Effector memory CD8-positive, alpha-beta T cell (primary cell): ENCODE data around the gene TTLL3.
A peak's percentile ranks its signal among the peaks of the same experiment; 100 is the strongest.

Experiments
- ATAC-seq: fragments of 150-1000 bp; cut with Tn5 transposase; replicated peaks from 2 replicates; pipeline ENCODE4 v1.10.0; 2021; ENCODE audit warnings: mild to moderate bottlenecking, moderate library complexity
- DNase-seq, 3 experiments: peaks; one replicate each; pipeline ENCODE4 v3.0.0; 2021
- H3K27ac Mint-ChIP-seq, 2 donors: one replicate each; pipeline ENCODE4 v1.8.0; 2022; ENCODE audit warnings: mild to moderate bottlenecking in 2 of 2, mixed read lengths in 2 of 2, moderate library complexity in 2 of 2
- H3K27me3 Mint-ChIP-seq, 2 donors: one replicate each; pipeline ENCODE4 v1.8.0; 2022; ENCODE audit warnings: mixed read lengths in 2 of 2
- H3K36me3 Mint-ChIP-seq: one replicate; pipeline ENCODE4 v1.8.0; 2022; ENCODE audit warnings: mild to moderate bottlenecking, moderate library complexity, mixed read lengths; ENCODE audit not compliant: insufficient read depth
- H3K4me1 Mint-ChIP-seq, 2 donors: one replicate each; pipeline ENCODE4 v1.8.0; 2022; ENCODE audit warnings: low read depth in 2 of 2, mixed read lengths in 2 of 2
- H3K4me3 Mint-ChIP-seq, 2 donors: one replicate each; pipeline ENCODE4 v1.8.0; 2022; ENCODE audit warnings: mild to moderate bottlenecking in 2 of 2, mixed read lengths in 2 of 2, moderate library complexity in 2 of 2
- H3K9me3 Mint-ChIP-seq, 2 donors: one replicate each; pipeline ENCODE4 v1.8.0; 2022; ENCODE audit warnings: mixed read lengths in 2 of 2

Gene TTLL3

DNA sequence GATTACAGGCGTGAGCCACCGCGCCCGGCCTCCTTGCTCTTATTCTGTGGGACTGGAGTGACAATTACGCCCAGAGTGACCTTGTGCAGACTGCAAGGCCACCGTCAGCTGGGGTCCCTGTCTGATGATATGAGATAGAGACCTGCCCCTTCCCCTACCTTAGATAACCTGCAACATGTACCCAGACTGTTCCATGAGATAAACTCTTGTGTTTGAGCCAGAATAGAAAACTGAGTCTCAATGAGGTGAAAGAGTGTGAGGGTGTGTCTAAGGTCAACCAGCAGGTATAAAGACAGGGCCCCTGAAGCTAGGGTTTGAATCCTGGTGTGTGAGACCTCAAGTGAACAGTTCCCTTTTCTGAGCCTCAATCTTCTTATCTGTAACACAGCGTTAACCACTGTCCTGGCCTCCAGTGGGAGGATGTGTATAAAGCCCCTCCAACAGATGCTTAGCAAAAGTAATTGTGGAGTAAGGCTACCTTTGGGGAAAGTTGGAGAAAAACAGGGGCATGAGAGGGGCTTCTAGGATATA, 23.8 kb upstream of the TTLL3 start:
- DNase-seq (no peak), ATAC-seq (no peak)
- Mint-ChIP-seq H3K9me3 (no peaks in the 10 kb centered on the region), H3K4me3 (no peak overlapping the region), H3K4me1 (peaks cover 20 to 24% of the 10 kb centered on the region in 2 donors), H3K27me3 (no peaks in the 10 kb centered on the region), H3K36me3 (peaks cover 55% of the 10 kb centered on the region), H3K27ac (no peak overlapping the region)

DNA sequence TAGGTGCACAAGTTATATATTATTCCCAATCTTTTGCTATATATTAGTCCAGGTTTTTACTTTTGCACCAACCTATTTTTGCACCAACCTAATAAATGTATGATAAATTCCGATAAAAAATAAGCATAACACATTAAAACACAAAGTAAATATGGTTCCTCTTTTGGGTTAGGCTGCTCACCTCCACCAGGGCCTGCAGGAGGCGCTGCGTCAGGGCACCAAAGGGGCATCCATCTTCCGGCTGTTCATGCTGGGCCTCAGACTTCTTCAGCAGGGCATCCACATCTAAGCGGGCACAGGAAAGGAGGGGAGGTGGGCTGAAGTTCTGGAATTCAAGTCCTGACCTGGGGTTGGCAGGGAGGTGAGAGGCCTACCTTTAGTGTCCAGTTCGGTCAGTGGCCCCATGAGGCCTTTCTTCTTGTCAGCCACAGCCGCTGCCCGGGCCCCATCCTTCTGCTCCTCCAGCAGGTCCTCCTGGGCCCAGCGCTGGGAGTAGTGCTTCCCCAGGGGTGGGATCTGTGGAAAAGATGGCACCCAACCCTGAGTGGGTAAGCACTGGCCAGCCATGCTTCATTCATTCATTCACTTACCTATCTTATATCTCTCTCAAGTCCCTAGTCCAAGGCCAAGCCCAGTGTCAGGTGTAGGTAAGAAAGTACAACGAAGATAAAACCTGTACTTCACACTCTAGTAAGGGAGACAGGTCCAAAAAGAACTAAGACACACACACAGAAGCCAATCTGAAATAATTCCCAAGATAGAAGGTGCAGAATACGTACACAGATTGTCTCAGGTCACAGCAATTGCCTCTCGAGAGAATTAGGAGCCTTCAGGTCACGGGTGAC, 23.0 kb upstream of the TTLL3 start:
- Mint-ChIP-seq H3K4me3 (no peak overlapping the region), H3K36me3 (peaks cover 55% of the 10 kb centered on the region), H3K27ac (no peak overlapping the region), H3K27me3 (no peaks in the 10 kb centered on the region), H3K4me1 (peaks cover 23 to 27% of the 10 kb centered on the region in 2 donors), H3K9me3 (no peaks in the 10 kb centered on the region)
- DNase-seq, result no peak
- no peak for ATAC-seq

DNA sequence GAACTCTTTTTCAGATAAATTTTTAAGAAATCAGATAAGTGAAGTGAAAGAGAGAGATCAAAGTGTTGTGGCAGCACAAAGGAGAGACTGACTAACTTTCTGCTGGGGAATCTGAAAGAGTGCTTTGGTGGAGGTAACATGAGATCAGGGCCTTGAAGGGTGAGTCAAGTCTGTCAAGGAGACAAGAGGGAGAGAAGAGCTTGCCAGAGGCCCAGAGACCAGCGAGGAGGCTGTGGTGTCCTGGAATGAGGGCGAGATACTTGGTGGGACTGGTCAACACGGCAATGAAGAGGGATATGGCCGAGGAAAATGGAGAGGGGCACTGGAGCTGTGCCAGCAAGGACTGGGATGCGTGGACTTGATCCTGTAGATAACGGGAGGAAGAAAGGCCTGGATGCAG, 22.3 kb upstream of the TTLL3 start:
- ATAC-seq (no peak), DNase-seq (no peak)
- no peak overlapping the region for H3K27ac Mint-ChIP-seq
- no peaks in the 10 kb centered on the region for H3K9me3 Mint-ChIP-seq
- H3K27me3 Mint-ChIP-seq, result no peaks in the 10 kb centered on the region
- peaks cover 59% of the 10 kb centered on the region for H3K36me3 Mint-ChIP-seq
- H3K4me3 Mint-ChIP-seq, result no peak overlapping the region
- peaks cover 20% of the 10 kb centered on the region in 2 donors for H3K4me1 Mint-ChIP-seq

DNA sequence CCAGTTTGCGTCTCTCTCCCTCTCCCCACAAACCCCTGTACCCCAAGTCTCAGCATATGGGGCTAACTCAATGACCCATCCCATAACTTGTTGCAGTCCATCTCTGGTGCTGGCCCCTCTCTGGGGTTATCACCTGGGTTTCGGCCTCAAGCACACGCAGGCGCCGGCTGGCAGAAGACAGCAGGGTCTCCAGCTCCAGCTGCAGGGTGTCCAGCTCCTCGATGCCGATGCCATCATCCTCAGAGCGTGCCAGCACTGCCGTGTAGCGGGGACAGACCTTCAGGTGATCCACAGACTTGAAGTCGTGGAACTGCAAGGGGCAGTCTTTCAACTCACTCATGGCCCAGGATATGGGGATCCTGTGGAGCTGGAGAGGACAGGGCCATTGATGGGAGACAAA, 18.9 kb upstream of the TTLL3 start:
- ATAC-seq (no peak), DNase-seq (no peak)
- H3K4me1 Mint-ChIP-seq, result peaks cover 34 to 37% of the 10 kb centered on the region in 2 donors
- no peaks in the 10 kb centered on the region for H3K27me3 Mint-ChIP-seq
- H3K27ac Mint-ChIP-seq, result peak overlapping the region in 1 of 2 donors; percentile 99
- H3K4me3 Mint-ChIP-seq, result peak overlapping the region; percentile 40 to 82
- peaks cover 55% of the 10 kb centered on the region for H3K36me3 Mint-ChIP-seq
- H3K9me3 Mint-ChIP-seq, result no peaks in the 10 kb centered on the region

DNA sequence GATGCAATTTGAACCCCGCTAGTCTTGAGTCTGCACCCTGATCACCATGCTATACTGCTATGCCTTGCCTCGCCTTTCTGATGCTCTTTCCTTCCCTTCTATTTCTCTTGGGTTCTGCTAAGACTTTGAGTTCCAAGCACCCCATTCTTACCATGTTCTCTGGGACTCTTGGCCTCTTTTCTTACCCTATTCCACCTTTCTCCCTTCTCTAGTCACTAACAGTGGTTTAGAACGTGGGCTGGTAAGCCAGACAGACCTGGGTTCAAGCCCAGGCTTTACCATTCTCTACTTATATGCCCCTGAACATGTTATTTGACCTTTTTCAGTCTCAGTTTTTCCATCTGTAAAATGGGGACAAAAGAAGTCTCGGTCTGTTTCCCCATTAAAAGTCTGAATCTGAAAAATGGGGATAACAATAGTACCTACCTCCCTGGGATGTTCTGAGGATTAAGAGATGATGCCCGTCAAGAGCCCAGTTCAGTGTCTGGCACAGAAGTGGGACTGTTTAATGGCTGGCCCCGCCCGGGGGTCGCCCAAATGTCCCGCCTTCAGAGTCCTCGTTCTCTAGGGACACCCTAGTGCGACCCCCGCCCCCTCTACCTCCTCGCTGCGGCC, 18.2 kb upstream of the TTLL3 start:
- Mint-ChIP-seq H3K36me3 (peaks cover 59% of the 10 kb centered on the region), H3K27ac (peak overlapping the region; percentile 98 to 99), H3K4me3 (peak overlapping the region; percentile 82 to 97), H3K27me3 (no peaks in the 10 kb centered on the region), H3K9me3 (no peaks in the 10 kb centered on the region), H3K4me1 (peaks cover 37 to 38% of the 10 kb centered on the region in 2 donors)
- no peak for DNase-seq
- no peak for ATAC-seq

DNA sequence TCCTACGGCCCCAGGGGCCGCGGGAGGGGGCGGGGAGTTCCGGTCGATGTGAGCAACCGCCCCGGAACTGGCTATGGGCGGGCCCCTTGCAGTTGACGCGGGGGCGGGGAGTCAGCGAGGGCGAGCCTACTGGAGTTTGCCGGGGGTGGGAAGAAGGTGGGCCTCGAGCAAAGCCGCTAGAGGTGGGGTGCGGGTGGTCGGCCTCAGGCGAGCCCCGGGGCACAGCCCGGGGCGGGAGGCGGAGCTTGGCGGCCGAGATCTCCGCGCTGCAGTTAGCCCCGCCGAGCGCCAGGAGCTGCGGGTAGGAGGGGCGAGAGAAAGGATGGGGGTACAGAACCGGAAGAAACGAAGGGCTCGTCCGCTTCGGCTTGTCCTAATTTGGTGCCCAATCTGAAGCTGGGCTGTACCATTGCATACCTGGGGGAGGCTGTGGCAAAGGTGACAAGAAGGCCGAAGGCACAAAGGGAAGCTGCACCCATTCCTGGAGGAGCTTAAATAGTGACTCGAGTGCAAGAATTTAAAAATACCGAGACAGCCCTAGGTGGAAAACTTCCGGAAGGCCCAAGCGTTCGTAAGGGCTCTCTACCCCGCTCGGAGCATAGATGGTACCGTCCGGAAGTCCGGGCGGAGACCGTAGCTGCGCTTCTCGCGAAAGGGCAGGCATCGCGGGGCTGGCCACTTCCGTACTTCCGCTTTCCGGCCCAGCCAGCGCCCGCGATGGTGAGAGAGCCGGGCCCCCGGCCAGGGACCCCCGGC, 17.5 kb upstream of the TTLL3 start, which contains the start of the genes ARPC4 and TADA3:
ARPC4 (plus strand) TSS at position 678 of the 756 bp plus-strand sequence; CDS start at position 718, 40 bp downstream.
TADA3 (minus strand) TSS at position 69 of the 756 bp plus-strand sequence. CDS start 1,007 bp downstream, outside the sequence.
- DNase-seq (peak; percentile 86 to 89 (median 88)), ATAC-seq (peak; percentile 84)
- Mint-ChIP-seq H3K4me1 (peaks cover 41 to 42% of the 10 kb centered on the region in 2 donors), H3K9me3 (no peaks in the 10 kb centered on the region), H3K36me3 (peaks cover 62% of the 10 kb centered on the region), H3K27ac (peak within 1 kb of the TSS; percentile 98 to 99), H3K4me3 (peak within 1 kb of the TSS; percentile 82 to 97), H3K27me3 (no peaks in the 10 kb centered on the region)

DNA sequence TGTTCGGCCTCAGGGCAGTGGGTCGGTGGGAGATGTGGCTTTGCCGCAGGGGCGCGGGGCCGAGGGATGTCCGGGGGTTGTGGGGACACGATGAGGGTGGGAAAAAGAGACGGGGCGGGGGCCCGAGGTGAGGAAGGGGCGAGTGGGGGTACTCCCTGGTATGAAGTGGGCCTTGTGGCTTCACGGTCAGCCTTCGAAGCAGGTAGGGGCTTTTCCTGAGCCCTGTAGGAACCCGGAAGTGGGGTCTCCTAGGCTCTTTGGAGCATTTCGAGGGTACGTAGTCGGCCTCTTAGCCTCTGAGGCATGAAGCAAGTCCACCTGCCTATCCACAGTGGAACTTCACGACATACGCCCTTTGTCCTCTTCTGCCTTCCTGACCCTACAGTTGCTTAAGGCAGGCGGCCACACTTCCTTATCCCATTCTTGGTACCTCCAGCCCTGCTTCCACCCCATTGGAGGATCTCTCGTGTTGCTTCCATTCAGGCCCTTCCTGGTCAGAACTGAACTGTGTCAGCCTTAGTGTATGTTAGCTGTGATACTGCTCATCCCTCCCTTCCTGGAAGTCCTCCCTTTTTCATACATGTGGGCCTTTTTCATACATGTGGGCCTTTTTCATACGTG, 16.8 kb upstream of the TTLL3 start:
- peak overlapping the region; percentile 82 to 97 for H3K4me3 Mint-ChIP-seq
- DNase-seq (peak; percentile 10 to 21 (median 15)), ATAC-seq (no peak)
- peak overlapping the region; percentile 98 to 99 for H3K27ac Mint-ChIP-seq
- no peaks in the 10 kb centered on the region for H3K27me3 Mint-ChIP-seq
- H3K4me1 Mint-ChIP-seq, result peaks cover 42 to 46% of the 10 kb centered on the region in 2 donors
- H3K36me3 Mint-ChIP-seq, result peaks cover 62% of the 10 kb centered on the region
- no peaks in the 10 kb centered on the region for H3K9me3 Mint-ChIP-seq

DNA sequence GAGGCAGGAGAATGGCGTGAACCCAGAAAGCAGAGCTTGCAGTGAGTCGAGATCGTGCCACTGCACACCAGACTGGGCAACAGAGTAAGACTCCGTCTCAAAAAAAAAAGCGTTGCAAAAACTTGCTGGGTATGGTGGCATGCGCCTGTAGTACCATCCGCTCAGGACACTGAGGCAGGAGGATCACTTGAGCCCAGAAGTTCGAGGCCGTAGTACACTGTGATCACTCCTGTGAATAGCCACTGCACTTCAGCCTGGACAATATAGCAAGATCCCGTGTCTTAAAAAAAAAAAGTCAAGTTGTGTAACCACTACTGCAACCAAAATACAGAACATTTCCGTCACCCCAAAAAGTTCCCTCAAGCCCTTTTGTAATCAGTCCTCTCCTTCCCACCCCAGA, 15.7 kb upstream of the TTLL3 start:
- Mint-ChIP-seq H3K27ac (peak overlapping the region; percentile 98 to 99), H3K4me1 (peaks cover 44 to 48% of the 10 kb centered on the region in 2 donors), H3K27me3 (no peaks in the 10 kb centered on the region), H3K9me3 (no peaks in the 10 kb centered on the region), H3K36me3 (peaks cover 64% of the 10 kb centered on the region), H3K4me3 (peak overlapping the region; percentile 82 to 97)
- ATAC-seq (no peak), DNase-seq (no peak)

DNA sequence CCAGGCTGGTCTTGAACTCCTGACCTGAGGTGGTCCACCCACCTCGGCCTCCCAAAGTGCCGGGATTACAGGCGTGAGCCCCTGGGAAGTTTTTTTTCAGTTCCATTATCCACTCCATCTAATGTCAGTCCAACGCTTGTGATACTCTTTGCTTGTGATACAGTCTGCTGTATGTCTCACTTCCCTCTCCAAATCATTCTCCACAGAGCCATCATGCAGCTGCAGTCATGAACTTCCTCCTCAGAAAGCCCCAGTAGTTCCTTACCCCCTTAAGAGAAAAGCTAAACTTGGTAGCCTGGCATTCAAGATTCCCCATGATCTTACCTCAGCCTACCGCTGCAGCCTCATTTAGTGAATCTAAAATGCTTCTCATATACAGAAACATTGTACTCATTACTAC, 14.9 kb upstream of the TTLL3 start:
- DNase-seq, result no peak
- no peaks in the 10 kb centered on the region for H3K27me3 Mint-ChIP-seq
- peak overlapping the region; percentile 80 to 98 for H3K27ac Mint-ChIP-seq
- H3K4me3 Mint-ChIP-seq, result peak overlapping the region; percentile 82 to 97
- H3K9me3 Mint-ChIP-seq, result no peaks in the 10 kb centered on the region
- peaks cover 69% of the 10 kb centered on the region for H3K36me3 Mint-ChIP-seq
- peaks cover 42 to 45% of the 10 kb centered on the region in 2 donors for H3K4me1 Mint-ChIP-seq
- ATAC-seq, result no peak

DNA sequence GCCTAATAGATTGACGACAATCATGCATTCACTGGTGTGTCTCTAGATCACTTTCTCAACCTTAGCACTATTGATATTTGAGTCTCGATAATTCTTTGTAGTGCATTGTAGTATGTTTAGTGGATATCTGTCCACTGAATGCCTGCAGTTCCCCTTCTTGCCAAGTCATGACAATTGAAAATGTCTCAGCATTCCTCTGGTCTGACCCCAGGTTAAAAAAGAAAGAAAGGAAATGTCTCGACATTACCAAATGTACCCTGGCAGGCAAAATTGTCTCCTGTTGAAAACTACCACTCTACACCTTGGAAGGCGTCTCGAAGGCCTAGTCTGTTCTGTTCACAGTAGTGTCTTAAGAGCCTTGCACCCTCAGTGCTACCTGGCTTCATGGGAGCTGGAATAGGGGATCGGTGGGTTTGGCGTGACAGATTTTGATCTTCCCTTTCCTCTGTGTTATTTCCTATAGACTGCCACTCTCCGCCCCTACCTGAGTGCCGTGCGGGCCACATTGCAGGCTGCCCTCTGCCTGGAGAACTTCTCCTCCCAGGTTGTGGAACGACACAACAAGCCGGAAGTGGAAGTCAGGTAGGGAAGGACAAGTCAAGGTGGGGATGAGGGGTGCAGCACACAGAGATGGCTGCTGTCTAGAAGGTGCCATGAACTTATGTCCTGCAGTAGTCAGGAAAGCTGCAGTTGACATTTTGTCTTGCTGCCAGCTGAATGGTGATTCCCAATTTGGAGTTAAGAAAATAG, 12.7 kb upstream of the TTLL3 start:
- no peaks in the 10 kb centered on the region for H3K9me3 Mint-ChIP-seq
- DNase-seq (no peak), ATAC-seq (no peak)
- no peak overlapping the region for H3K4me3 Mint-ChIP-seq
- H3K36me3 Mint-ChIP-seq, result peaks cover 85% of the 10 kb centered on the region
- H3K27me3 Mint-ChIP-seq, result no peaks in the 10 kb centered on the region
- peaks cover 28 to 37% of the 10 kb centered on the region in 2 donors for H3K4me1 Mint-ChIP-seq
- peak overlapping the region; percentile 15 to 19 for H3K27ac Mint-ChIP-seq

DNA sequence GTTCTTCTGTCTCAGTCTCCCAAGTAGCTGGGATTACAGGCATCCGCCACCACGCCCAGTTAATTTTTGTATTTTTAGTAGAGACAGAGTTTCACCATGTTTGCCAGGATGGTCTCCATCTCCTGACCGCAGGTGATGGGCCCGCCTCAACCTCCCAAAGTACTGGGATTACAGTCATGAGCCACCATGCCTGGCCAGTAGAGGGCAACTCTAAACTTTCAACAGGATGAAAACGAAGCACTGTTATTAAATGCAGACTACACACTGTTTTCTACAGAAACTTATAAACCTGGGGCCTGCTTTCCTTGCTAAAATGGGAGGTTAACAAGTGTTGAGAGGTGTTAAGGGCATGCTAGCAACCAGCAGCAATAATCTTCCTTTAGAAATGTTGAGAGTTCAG, 9.5 kb upstream of the TTLL3 start:
- H3K4me1 Mint-ChIP-seq, result peaks cover 19 to 32% of the 10 kb centered on the region in 2 donors
- ATAC-seq, result no peak
- H3K27ac Mint-ChIP-seq, result no peak overlapping the region
- peaks cover 97% of the 10 kb centered on the region for H3K36me3 Mint-ChIP-seq
- no peak for DNase-seq
- H3K9me3 Mint-ChIP-seq, result no peaks in the 10 kb centered on the region
- H3K4me3 Mint-ChIP-seq, result no peak overlapping the region
- no peaks in the 10 kb centered on the region for H3K27me3 Mint-ChIP-seq

DNA sequence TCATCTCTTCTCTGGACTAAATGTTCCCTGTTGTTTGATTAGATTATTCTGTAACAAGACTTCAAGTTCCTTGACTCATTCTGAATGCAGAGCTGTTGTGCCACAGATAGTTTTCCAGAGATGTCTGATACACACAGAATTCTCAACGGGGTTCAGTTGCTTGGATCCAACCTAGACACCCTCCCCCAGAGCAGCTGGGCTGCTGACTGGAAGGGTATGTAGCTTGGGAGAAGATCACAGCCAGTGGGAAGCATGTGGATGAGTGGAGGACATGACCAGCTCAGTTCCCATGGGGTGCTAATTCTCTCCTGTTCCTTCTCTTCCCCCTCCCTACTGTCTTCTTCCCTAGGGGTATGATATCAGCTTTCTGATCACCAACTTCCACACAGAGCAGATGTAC, 6.6 kb upstream of the TTLL3 start:
- no peak overlapping the region for H3K4me3 Mint-ChIP-seq
- H3K27ac Mint-ChIP-seq, result peak overlapping the region; percentile 58 to 92
- peaks cover 88% of the 10 kb centered on the region for H3K36me3 Mint-ChIP-seq

More for the DNA sequence above, 6.6 kb upstream of the TTLL3 start:
- DNase-seq, result no peak
- Mint-ChIP-seq H3K4me1 (peaks cover 25 to 32% of the 10 kb centered on the region in 2 donors), H3K9me3 (no peaks in the 10 kb centered on the region), H3K27me3 (no peaks in the 10 kb centered on the region)
- ATAC-seq, result no peak
